Astrocyte (in vitro differentiated cells and primary cell): ENCODE results near the gene BUD23. TPM values are rescaled to one million over a fixed set of nuclear protein-coding genes. Genes with fewer than 3 reads are reported as not detected.

ENCODE experiments used
- DNase-seq: peaks from one replicate; pipeline ENCODE4 v3.0.0-alpha.2; 2010; ENCODE audit warnings: low read depth
- FAIRE-seq: peaks from 2 replicates; lab custom pipeline; 2011; peaks lifted over from hg19 to GRCh38; lab: Jason Lieb, UNC
- H2AFZ ChIP-seq: 2 replicates; pipeline ENCODE4 v1.6.0; 2012; ENCODE audit warnings: low read depth, low read length, inconsistent platforms
- H3K27ac ChIP-seq: 2 replicates; pipeline ENCODE4 v1.5.1; 2011; ENCODE audit warnings: low read depth, low read length, inconsistent platforms
- H3K27me3 ChIP-seq: 2 replicates; pipeline ENCODE4 v1.6.0; 2011; ENCODE audit warnings: low read length, inconsistent platforms; ENCODE audit not compliant: insufficient read depth
- H3K36me3 ChIP-seq: 2 replicates; pipeline ENCODE4 v1.5.1; 2011; ENCODE audit warnings: low read length, inconsistent platforms; ENCODE audit not compliant: insufficient read depth
- H3K4me1 ChIP-seq: 2 replicates; pipeline ENCODE4 v1.5.1; 2011; ENCODE audit warnings: low read length, inconsistent platforms; ENCODE audit not compliant: insufficient read depth
- H3K4me2 ChIP-seq: 2 replicates; pipeline ENCODE4 v1.6.0; 2012; ENCODE audit warnings: low read length, inconsistent platforms
- H3K4me3 ChIP-seq: 2 replicates; pipeline ENCODE4 v1.5.1; 2011; ENCODE audit warnings: low read depth, mild to moderate bottlenecking, low read length, inconsistent platforms; ENCODE audit not compliant: insufficient read depth
- H3K79me2 ChIP-seq: 2 replicates; pipeline ENCODE4 v1.6.0; 2012; ENCODE audit warnings: mild to moderate bottlenecking, low read length, inconsistent platforms; ENCODE audit not compliant: insufficient read depth
- H3K9ac ChIP-seq: 2 replicates; pipeline ENCODE4 v1.6.0; 2012; ENCODE audit warnings: mild to moderate bottlenecking, low read length, inconsistent platforms
- H3K9me3 ChIP-seq: 2 replicates; pipeline ENCODE4 v1.5.1; 2012; ENCODE audit warnings: low read depth, mild to moderate bottlenecking, low read length, inconsistent platforms; ENCODE audit not compliant: insufficient read depth
- H4K20me1 ChIP-seq: 2 replicates; pipeline ENCODE4 v1.6.0; 2012; ENCODE audit warnings: low read length, inconsistent platforms; ENCODE audit not compliant: insufficient read depth
- H3K27ac Mint-ChIP-seq: one replicate; pipeline ENCODE4 v1.8.0; 2021; ENCODE audit warnings: mild to moderate bottlenecking, mixed read lengths; ENCODE audit not compliant: unreplicated experiment
- H3K27me3 Mint-ChIP-seq: one replicate; pipeline ENCODE4 v1.8.0; 2021; ENCODE audit warnings: low read depth, mixed read lengths; ENCODE audit not compliant: unreplicated experiment
- H3K36me3 Mint-ChIP-seq: one replicate; pipeline ENCODE4 v1.8.0; 2021; ENCODE audit warnings: low read depth, mixed read lengths; ENCODE audit not compliant: unreplicated experiment
- H3K4me1 Mint-ChIP-seq: one replicate; pipeline ENCODE4 v1.8.0; 2021; ENCODE audit warnings: low read depth, mixed read lengths; ENCODE audit not compliant: unreplicated experiment
- H3K4me3 Mint-ChIP-seq: one replicate; pipeline ENCODE4 v1.8.0; 2021; ENCODE audit warnings: mild to moderate bottlenecking, moderate library complexity, mixed read lengths; ENCODE audit not compliant: unreplicated experiment
- H3K9me3 Mint-ChIP-seq: one replicate; pipeline ENCODE4 v1.8.0; 2021; ENCODE audit warnings: mild to moderate bottlenecking, mixed read lengths; ENCODE audit not compliant: unreplicated experiment
- CTCF ChIP-seq: IDR thresholded peaks from 2 replicates; pipeline ENCODE4 v1.5.1; 2011; ENCODE audit warnings: low read depth, mild to moderate bottlenecking, inconsistent platforms, low read length, moderate library complexity; ENCODE audit not compliant: insufficient read depth
- EZH2 ChIP-seq: IDR thresholded peaks from 2 replicates; pipeline ENCODE4 v1.6.1; 2012; ENCODE audit warnings: mild to moderate bottlenecking, low read length, inconsistent platforms; ENCODE audit not compliant: insufficient read depth
- total RNA-seq: library from RNA; stranded (reverse); gene quantifications from 2 replicates; pipeline ENCODE4 v1.2.1, GENCODE V29; 2021

The BUD23 gene
- total RNA-seq, 1 donor from 2014 or later, result 73.1 TPM

GRCh38 chr7:73723813-73724212, 40.4 kb downstream of the BUD23 start:
- no peak overlapping the region for H3K27ac ChIP-seq
- H3K4me2 ChIP-seq, result no peak overlapping the region
- H3K79me2 ChIP-seq, result peaks cover 6% of the 10 kb centered on the region
- Mint-ChIP-seq H3K36me3 (no peaks in the 10 kb centered on the region), H3K27ac (no peak overlapping the region), H3K9me3 (no peaks in the 10 kb centered on the region), H3K4me1 (no peaks in the 10 kb centered on the region), H3K4me3 (no peak overlapping the region), H3K27me3 (peaks cover 15% of the 10 kb centered on the region)
- TF ChIP-seq CTCF, result no peak
- no peak for TF ChIP-seq EZH2
- no peak overlapping the region for H3K4me3 ChIP-seq
- no peaks in the 10 kb centered on the region for H3K4me1 ChIP-seq
- DNase-seq, result no peak
- H3K9me3 ChIP-seq, result no peaks in the 10 kb centered on the region
- no peaks in the 10 kb centered on the region for H3K27me3 ChIP-seq
- H2AFZ ChIP-seq, result no peak overlapping the region
- H3K9ac ChIP-seq, result no peak overlapping the region
- FAIRE-seq, result no peak
- no peaks in the 10 kb centered on the region for H3K36me3 ChIP-seq
- peaks cover under 1% of the 10 kb centered on the region for H4K20me1 ChIP-seq

- H4K20me1 ChIP-seq, result no peaks in the 10 kb centered on the region
- H3K79me2 ChIP-seq, result no peaks in the 10 kb centered on the region
- H3K4me2 ChIP-seq, result no peak overlapping the region
- no peaks in the 10 kb centered on the region for H3K36me3 ChIP-seq
- FAIRE-seq (no peak), DNase-seq (no peak)
- no peaks in the 10 kb centered on the region for H3K9me3 ChIP-seq
- H3K4me1 ChIP-seq, result no peaks in the 10 kb centered on the region
- Mint-ChIP-seq H3K27ac (no peak overlapping the region), H3K36me3 (no peaks in the 10 kb centered on the region), H3K9me3 (no peaks in the 10 kb centered on the region), H3K4me1 (no peaks in the 10 kb centered on the region), H3K27me3 (peaks cover 10% of the 10 kb centered on the region), H3K4me3 (no peak overlapping the region)
- H2AFZ ChIP-seq, result no peak overlapping the region
- H3K27me3 ChIP-seq, result no peaks in the 10 kb centered on the region
- no peak for TF ChIP-seq CTCF
- TF ChIP-seq EZH2, result no peak
- no peak overlapping the region for H3K4me3 ChIP-seq
- H3K27ac ChIP-seq, result no peak overlapping the region
- no peak overlapping the region for H3K9ac ChIP-seq
Measured at GRCh38 chr7:73726083-73726466, 42.7 kb downstream of the BUD23 start.

GRCh38 chr7:73727952-73728351, 44.6 kb downstream of the BUD23 start:
- Histone ChIP-seq H4K20me1 (no peaks in the 10 kb centered on the region), H3K9me3 (no peaks in the 10 kb centered on the region), H3K79me2 (no peaks in the 10 kb centered on the region), H3K9ac (no peak overlapping the region), H3K4me2 (no peak overlapping the region), H2AFZ (no peak overlapping the region), H3K27me3 (no peaks in the 10 kb centered on the region), H3K4me3 (no peak overlapping the region), H3K27ac (no peak overlapping the region), H3K4me1 (no peaks in the 10 kb centered on the region), H3K36me3 (no peaks in the 10 kb centered on the region)
- Mint-ChIP-seq H3K9me3 (no peaks in the 10 kb centered on the region), H3K27ac (no peak overlapping the region), H3K27me3 (peaks cover 6% of the 10 kb centered on the region), H3K4me3 (no peak overlapping the region), H3K36me3 (no peaks in the 10 kb centered on the region), H3K4me1 (no peaks in the 10 kb centered on the region)
- no peak for FAIRE-seq
- no peak for TF ChIP-seq EZH2
- TF ChIP-seq CTCF, result no peak
- DNase-seq, result no peak
